Vagina (tissue), 2 donors: Measurements from ENCODE around the gene GAN.

Experiments
- POLR2A ChIP-seq, 2 donors: fragments of 450-650 bp; IDR thresholded peaks; one replicate each; pipeline ENCODE4 v1.6.1; 2017; ENCODE audit warnings: antibody characterized with exemption in 2 of 2, mild to moderate bottlenecking in 2 of 2, moderate library complexity in 2 of 2
- TF ChIP-seq, protein P1 (sequence below), 3 experiments: fragments of 450-650 bp in 2 of 3; fragments of 200-600 bp in 1 of 3; sonication (generic) in 1 of 3; IDR thresholded peaks; one replicate each; pipeline ENCODE4 v1.5.1; 2017 to 2019; ENCODE audit warnings: antibody characterized with exemption in 3 of 3, mild to moderate bottlenecking in 2 of 3, moderate library complexity in 2 of 3

DNA sequence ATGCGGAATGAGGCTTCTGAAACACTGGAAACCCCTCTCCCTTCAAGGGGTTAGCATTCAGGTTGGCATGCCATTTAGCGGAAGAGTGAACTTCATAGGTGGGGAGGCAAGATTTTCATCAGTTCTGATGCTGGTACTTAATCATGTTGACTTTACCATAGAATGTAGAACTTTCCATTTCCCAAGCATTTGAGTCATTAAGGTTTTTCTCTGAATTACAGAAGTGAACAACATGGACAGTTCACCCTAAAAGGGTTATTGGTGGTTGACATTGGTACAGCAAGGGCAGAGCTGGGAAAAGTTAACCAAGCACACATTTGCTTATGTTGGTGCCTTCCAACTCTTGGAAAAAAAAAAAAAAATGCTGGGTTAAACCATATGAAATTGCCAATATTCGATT, 39.1 kb downstream of the GAN start:
- TF ChIP-seq, protein P1, sequence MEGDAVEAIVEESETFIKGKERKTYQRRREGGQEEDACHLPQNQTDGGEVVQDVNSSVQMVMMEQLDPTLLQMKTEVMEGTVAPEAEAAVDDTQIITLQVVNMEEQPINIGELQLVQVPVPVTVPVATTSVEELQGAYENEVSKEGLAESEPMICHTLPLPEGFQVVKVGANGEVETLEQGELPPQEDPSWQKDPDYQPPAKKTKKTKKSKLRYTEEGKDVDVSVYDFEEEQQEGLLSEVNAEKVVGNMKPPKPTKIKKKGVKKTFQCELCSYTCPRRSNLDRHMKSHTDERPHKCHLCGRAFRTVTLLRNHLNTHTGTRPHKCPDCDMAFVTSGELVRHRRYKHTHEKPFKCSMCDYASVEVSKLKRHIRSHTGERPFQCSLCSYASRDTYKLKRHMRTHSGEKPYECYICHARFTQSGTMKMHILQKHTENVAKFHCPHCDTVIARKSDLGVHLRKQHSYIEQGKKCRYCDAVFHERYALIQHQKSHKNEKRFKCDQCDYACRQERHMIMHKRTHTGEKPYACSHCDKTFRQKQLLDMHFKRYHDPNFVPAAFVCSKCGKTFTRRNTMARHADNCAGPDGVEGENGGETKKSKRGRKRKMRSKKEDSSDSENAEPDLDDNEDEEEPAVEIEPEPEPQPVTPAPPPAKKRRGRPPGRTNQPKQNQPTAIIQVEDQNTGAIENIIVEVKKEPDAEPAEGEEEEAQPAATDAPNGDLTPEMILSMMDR (IDR thresholded peaks at IDR 0.05) = no peak
- TF ChIP-seq POLR2A (IDR thresholded peaks at IDR 0.05) = no peak
